D721Med (cell line): ENCODE data around the gene MYL5.

Experiments used
- DNase-seq: peaks from one replicate; pipeline ENCODE4 v3.0.0; 2011; ENCODE audit warnings: low spot score; ENCODE audit not compliant: insufficient read length
- FAIRE-seq: peaks from 2 replicates; lab custom pipeline; 2011; peaks lifted over from hg19 to GRCh38; lab: Jason Lieb, UNC
- TF ChIP-seq, protein P1 (sequence below): IDR thresholded peaks from 2 replicates; pipeline ENCODE4 v1.5.1; 2012; ENCODE audit warnings: mild to moderate bottlenecking, control low read depth; ENCODE audit not compliant: insufficient read depth; ENCODE audit errors: missing control alignments

The MYL5 gene

GRCh38 chr4:680928-681645 lies 6.7 kb downstream of the MYL5 start:
- TF ChIP-seq, protein P1, sequence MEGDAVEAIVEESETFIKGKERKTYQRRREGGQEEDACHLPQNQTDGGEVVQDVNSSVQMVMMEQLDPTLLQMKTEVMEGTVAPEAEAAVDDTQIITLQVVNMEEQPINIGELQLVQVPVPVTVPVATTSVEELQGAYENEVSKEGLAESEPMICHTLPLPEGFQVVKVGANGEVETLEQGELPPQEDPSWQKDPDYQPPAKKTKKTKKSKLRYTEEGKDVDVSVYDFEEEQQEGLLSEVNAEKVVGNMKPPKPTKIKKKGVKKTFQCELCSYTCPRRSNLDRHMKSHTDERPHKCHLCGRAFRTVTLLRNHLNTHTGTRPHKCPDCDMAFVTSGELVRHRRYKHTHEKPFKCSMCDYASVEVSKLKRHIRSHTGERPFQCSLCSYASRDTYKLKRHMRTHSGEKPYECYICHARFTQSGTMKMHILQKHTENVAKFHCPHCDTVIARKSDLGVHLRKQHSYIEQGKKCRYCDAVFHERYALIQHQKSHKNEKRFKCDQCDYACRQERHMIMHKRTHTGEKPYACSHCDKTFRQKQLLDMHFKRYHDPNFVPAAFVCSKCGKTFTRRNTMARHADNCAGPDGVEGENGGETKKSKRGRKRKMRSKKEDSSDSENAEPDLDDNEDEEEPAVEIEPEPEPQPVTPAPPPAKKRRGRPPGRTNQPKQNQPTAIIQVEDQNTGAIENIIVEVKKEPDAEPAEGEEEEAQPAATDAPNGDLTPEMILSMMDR: no peak
- FAIRE-seq (no peak), DNase-seq (no peak)

- TF ChIP-seq, protein P1: no peak
- no peak for DNase-seq
Observed at GRCh38 chr4:681736-682451, 7.6 kb downstream of the MYL5 start.

GRCh38 chr4:682490-683172 lies 8.3 kb downstream of the MYL5 start:
- FAIRE-seq (no peak), DNase-seq (no peak)
- TF ChIP-seq, protein P1: no peak

More at GRCh38 chr4:681736-682451, 7.6 kb downstream of the MYL5 start:
- FAIRE-seq: no peak

- DNase-seq: no peak
- TF ChIP-seq, protein P1: no peak
- no peak for FAIRE-seq
Observed at GRCh38 chr4:683247-683897, 9.0 kb downstream of the MYL5 start.

DNA sequence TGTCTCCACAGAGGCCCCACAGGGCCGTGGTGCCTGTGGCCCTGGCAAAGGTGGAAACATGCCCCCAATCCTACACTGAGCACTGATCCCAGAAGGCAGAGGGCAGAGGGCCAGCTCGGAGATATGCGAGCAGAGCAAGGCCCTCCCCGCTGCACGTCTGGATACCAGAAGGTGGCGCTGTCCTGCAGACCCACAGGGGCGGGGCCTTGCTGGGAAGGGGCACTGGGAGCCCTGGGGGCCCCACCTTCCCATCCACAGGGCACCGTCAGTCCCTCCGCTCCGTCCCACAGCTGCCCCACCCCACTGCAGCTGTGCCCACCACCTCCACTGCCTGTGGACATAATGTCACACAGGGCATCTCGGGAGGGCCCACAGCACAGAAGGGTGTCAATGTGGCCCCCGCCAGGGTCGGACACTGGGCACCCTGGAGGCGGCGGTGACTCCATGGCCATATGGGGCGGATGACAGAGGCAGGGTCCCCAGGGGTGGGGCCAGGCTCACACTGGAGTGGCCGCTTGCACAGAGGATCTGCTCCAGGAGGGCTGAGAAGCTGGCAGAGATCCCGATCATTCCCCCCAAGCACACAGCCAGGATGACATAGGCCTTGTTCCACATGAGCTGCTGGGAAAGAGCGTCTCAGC lies 9.8 kb downstream of the MYL5 start:
- FAIRE-seq: no peak
- TF ChIP-seq, protein P1: peak; percentile 65
- peak; percentile 89 for DNase-seq

GRCh38 chr4:684623-685327 lies 10.4 kb downstream of the MYL5 start:
- TF ChIP-seq, protein P1: no peak
- DNase-seq: no peak
- no peak for FAIRE-seq
